ENCODE data around the gene ZBTB43. TPM values are rescaled to one million over a fixed set of nuclear protein-coding genes. Genes with fewer than 3 reads are reported as not detected.

The ZBTB43 gene
- total RNA-seq, 4 donors from 2014 or later = 21.2 to 46.1 (median 32.2) TPM

- no peaks in the 10 kb centered on the region for H3K9me3 ChIP-seq
- DNase-seq (ENCODE audit: low spot score in 2 of 2) = no peak
- TF ChIP-seq EP300 (IDR thresholded peaks at IDR 0.05) (no peak), POLR2A (IDR thresholded peaks at IDR 0.05) (no peak), POLR2AphosphoS5 (IDR thresholded peaks at IDR 0.05) (no peak), CTCF (IDR thresholded peaks at IDR 0.05) (no peak)
- 69% methylated on average over 6 of the region's 6 CpGs for WGBS
- no peak overlapping the region for H3K27ac ChIP-seq
- no peaks in the 10 kb centered on the region for H3K4me1 ChIP-seq
- H3K4me3 ChIP-seq = no peak overlapping the region
- H3K36me3 ChIP-seq = no peaks in the 10 kb centered on the region
- peaks cover 4% of the 10 kb centered on the region for H3K27me3 ChIP-seq
Observed at GRCh38 chr9:126851286-126851880, 46.5 kb downstream of the ZBTB43 start.

GRCh38 chr9:126852086-126852688, 47.3 kb downstream of the ZBTB43 start:
- WGBS = 39% methylated on average over 3 of the region's 3 CpGs
- H3K27ac ChIP-seq = no peak overlapping the region
- TF ChIP-seq CTCF (IDR thresholded peaks at IDR 0.05) (no peak), POLR2A (IDR thresholded peaks at IDR 0.05) (no peak), EP300 (IDR thresholded peaks at IDR 0.05) (no peak), POLR2AphosphoS5 (IDR thresholded peaks at IDR 0.05) (no peak)
- no peaks in the 10 kb centered on the region for H3K9me3 ChIP-seq
- DNase-seq (ENCODE audit: low spot score in 2 of 2) = no peak
- H3K4me3 ChIP-seq = no peak overlapping the region
- H3K27me3 ChIP-seq = peaks cover 4% of the 10 kb centered on the region
- no peaks in the 10 kb centered on the region for H3K36me3 ChIP-seq
- H3K4me1 ChIP-seq = no peaks in the 10 kb centered on the region

GRCh38 chr9:126853667-126854066, 48.8 kb downstream of the ZBTB43 start:
- WGBS = 70% methylated on average over 5 of the region's 5 CpGs
- no peaks in the 10 kb centered on the region for H3K36me3 ChIP-seq
- H3K27me3 ChIP-seq = peaks cover 4% of the 10 kb centered on the region
- no peaks in the 10 kb centered on the region for H3K4me1 ChIP-seq
- TF ChIP-seq EP300 (IDR thresholded peaks at IDR 0.05) = no peak
- TF ChIP-seq POLR2A (IDR thresholded peaks at IDR 0.05) = no peak
- no peak for TF ChIP-seq POLR2AphosphoS5 (IDR thresholded peaks at IDR 0.05)
- no peak for TF ChIP-seq CTCF (IDR thresholded peaks at IDR 0.05)
- no peak overlapping the region for H3K4me3 ChIP-seq
- H3K27ac ChIP-seq = no peak overlapping the region
- no peak for DNase-seq (ENCODE audit: low spot score in 2 of 2)
- no peaks in the 10 kb centered on the region for H3K9me3 ChIP-seq

- no peak for DNase-seq (ENCODE audit: low spot score in 2 of 2)
- H3K27me3 ChIP-seq = peaks cover 4% of the 10 kb centered on the region
- TF ChIP-seq POLR2A (IDR thresholded peaks at IDR 0.05) (no peak), CTCF (IDR thresholded peaks at IDR 0.05) (no peak)
- no peak overlapping the region for H3K27ac ChIP-seq
- 44% methylated on average over 7 of the region's 7 CpGs for WGBS
- H3K36me3 ChIP-seq = no peaks in the 10 kb centered on the region
- H3K9me3 ChIP-seq = no peaks in the 10 kb centered on the region
- H3K4me1 ChIP-seq = peaks cover 4% of the 10 kb centered on the region
- no peak overlapping the region for H3K4me3 ChIP-seq
Observed at GRCh38 chr9:126854734-126855133, 49.9 kb downstream of the ZBTB43 start.

GRCh38 chr9:126856326-126856877, 51.6 kb downstream of the ZBTB43 start:
- Histone ChIP-seq H3K4me1 (peaks cover 12% of the 10 kb centered on the region), H3K36me3 (no peaks in the 10 kb centered on the region), H3K27me3 (peaks cover under 1% of the 10 kb centered on the region), H3K27ac (no peak overlapping the region), H3K9me3 (no peaks in the 10 kb centered on the region), H3K4me3 (no peak overlapping the region)
- TF ChIP-seq EP300 (IDR thresholded peaks at IDR 0.05) (no peak), POLR2A (IDR thresholded peaks at IDR 0.05) (no peak), CTCF (IDR thresholded peaks at IDR 0.05) (no peak), POLR2AphosphoS5 (IDR thresholded peaks at IDR 0.05) (no peak)
- WGBS = 93% methylated on average over 6 of the region's 6 CpGs
- no peak for DNase-seq (ENCODE audit: low spot score in 2 of 2)
